MCF 10A (cell line): ENCODE data around the gene ZIC5. TPM values are rescaled to one million over a fixed set of nuclear protein-coding genes. Genes with fewer than 3 reads are reported as not detected.
"Not testable (repeated sequence)": the region's sequence is repeated elsewhere in the genome, so short reads cannot be mapped to it uniquely, and the experiment has no call there.

ENCODE experiments used
- BruUV-seq: library from RNA; stranded (reverse); fragments of 400-500 nt; replicated peaks from 2 replicates; lab custom pipeline; 2021; lab: Mats Ljungman, UMichigan
- CTCF ChIA-PET: fragments of 300-600 bp; sonication (Branson Sonifier 250); formaldehyde crosslinking; extraction: SDS; loops from one replicate; lab custom pipeline; 2021; ENCODE audit warnings: antibody characterized with exemption, inconsistent platforms; lab: Yijun Ruan, JAX
- POLR2A ChIA-PET: fragments of 300-600, 350-650 bp; sonication (Branson Sonifier 250); formaldehyde crosslinking; extraction: SDS; loops from one replicate; lab custom pipeline; 2020; ENCODE audit warnings: antibody characterized with exemption, inconsistent platforms; lab: Yijun Ruan, JAX
- DNase-seq: peaks from one replicate; pipeline ENCODE4 v3.0.0-alpha.2; 2018; ENCODE audit not compliant: unreplicated experiment
- H3K27ac Mint-ChIP-seq: one replicate; pipeline ENCODE4 v1.8.0; 2022; ENCODE audit warnings: mild to moderate bottlenecking, low read depth, mixed read lengths; ENCODE audit not compliant: unreplicated experiment
- H3K27me3 Mint-ChIP-seq: one replicate; pipeline ENCODE4 v1.8.0; 2022; ENCODE audit warnings: mixed read lengths; ENCODE audit not compliant: insufficient read depth, unreplicated experiment
- H3K36me3 Mint-ChIP-seq: one replicate; pipeline ENCODE4 v1.8.0; 2022; ENCODE audit warnings: mild to moderate bottlenecking, moderate library complexity, mixed read lengths; ENCODE audit not compliant: insufficient read depth, unreplicated experiment
- H3K4me1 Mint-ChIP-seq: one replicate; pipeline ENCODE4 v1.8.0; 2022; ENCODE audit warnings: mixed read lengths; ENCODE audit not compliant: insufficient read depth, unreplicated experiment
- H3K4me3 Mint-ChIP-seq: one replicate; pipeline ENCODE4 v1.8.0; 2022; ENCODE audit warnings: mild to moderate bottlenecking, moderate library complexity, mixed read lengths; ENCODE audit not compliant: unreplicated experiment
- H3K9me3 Mint-ChIP-seq: one replicate; pipeline ENCODE4 v1.8.0; 2022; ENCODE audit warnings: mixed read lengths; ENCODE audit not compliant: unreplicated experiment
- intact Hi-C: fragments of 100-400 bp; cut with micrococcal nuclease; formaldehyde crosslinking; loops from 2 replicates; pipeline ENCODE4 v1.14.1; 2022
- total RNA-seq: library from RNA; stranded (reverse); gene quantifications from 2 replicates; pipeline ENCODE4 v1.2.3, GENCODE V29; 2022
- TF ChIP-seq, protein P1 (sequence below): fragments of 200-600 bp; IDR thresholded peaks from one replicate; pipeline ENCODE4 v1.8.0; 2022; ENCODE audit warnings: antibody characterized with exemption, mild to moderate bottlenecking; ENCODE audit not compliant: unreplicated experiment

Gene ZIC5
- total RNA-seq, 1 experiment from 2014 or later: not detected

DNA sequence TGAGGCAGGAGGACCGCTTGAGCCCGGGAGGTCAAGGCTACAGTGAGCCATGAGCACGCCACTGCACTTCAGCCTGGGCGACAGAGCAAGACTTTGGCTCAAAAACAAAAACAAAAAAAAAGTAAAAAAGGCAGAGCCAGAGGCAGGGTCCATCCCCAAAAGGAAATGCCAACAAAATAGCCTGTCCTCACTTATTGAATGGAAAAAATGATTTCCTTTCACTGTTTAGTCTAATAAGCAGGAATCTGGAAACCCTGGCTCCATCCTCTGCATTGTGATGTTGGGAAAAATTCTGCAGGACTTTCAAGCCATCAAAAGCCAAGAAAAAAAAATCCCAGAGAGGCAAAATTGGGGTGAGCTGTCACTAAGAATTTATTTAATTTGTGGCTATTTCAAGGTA is 23.2 kb downstream of the ZIC5 start:
- Mint-ChIP-seq H3K27ac (no peak overlapping the region), H3K9me3 (no peaks in the 10 kb centered on the region), H3K27me3 (peaks cover 21% of the 10 kb centered on the region), H3K4me3 (no peak overlapping the region), H3K36me3 (no peaks in the 10 kb centered on the region), H3K4me1 (peaks cover 5% of the 10 kb centered on the region)
- DNase-seq: no peak
- intact Hi-C loops: no loop called here
- no TSS peak for BruUV-seq
- TF ChIP-seq, protein P1, sequence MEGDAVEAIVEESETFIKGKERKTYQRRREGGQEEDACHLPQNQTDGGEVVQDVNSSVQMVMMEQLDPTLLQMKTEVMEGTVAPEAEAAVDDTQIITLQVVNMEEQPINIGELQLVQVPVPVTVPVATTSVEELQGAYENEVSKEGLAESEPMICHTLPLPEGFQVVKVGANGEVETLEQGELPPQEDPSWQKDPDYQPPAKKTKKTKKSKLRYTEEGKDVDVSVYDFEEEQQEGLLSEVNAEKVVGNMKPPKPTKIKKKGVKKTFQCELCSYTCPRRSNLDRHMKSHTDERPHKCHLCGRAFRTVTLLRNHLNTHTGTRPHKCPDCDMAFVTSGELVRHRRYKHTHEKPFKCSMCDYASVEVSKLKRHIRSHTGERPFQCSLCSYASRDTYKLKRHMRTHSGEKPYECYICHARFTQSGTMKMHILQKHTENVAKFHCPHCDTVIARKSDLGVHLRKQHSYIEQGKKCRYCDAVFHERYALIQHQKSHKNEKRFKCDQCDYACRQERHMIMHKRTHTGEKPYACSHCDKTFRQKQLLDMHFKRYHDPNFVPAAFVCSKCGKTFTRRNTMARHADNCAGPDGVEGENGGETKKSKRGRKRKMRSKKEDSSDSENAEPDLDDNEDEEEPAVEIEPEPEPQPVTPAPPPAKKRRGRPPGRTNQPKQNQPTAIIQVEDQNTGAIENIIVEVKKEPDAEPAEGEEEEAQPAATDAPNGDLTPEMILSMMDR: no peak
- ChIA-PET POLR2A (no interaction called here), CTCF (no interaction called here)

DNA sequence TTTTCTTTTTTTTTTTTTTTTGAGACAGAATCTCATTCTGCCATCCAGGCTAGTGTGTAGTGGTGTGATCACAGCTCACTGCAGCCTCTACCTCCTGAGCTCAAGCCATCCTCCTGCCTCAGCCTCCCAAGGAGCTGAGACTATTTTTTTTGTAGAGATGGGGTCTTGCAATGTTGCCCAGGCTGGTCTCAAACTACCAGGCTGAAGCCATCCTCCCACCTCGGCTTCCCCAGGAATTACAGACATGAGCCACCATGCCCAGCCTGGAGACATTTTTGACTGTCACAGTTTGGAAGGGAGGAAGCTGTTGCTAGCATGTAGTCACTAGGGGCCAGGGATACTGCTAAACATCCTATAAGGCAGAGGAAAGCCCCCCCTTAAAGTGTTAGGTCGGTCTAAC is 23.9 kb downstream of the ZIC5 start:
- Mint-ChIP-seq H3K9me3 (no peaks in the 10 kb centered on the region), H3K4me3 (no peak overlapping the region), H3K36me3 (no peaks in the 10 kb centered on the region), H3K4me1 (peaks cover 5% of the 10 kb centered on the region), H3K27me3 (peaks cover 21% of the 10 kb centered on the region), H3K27ac (no peak overlapping the region)
- no TSS peak for BruUV-seq
- CTCF ChIA-PET: no interaction called here
- POLR2A ChIA-PET: no interaction called here
- intact Hi-C loops: no loop called here
- TF ChIP-seq, protein P1: no peak
- no peak for DNase-seq

DNA sequence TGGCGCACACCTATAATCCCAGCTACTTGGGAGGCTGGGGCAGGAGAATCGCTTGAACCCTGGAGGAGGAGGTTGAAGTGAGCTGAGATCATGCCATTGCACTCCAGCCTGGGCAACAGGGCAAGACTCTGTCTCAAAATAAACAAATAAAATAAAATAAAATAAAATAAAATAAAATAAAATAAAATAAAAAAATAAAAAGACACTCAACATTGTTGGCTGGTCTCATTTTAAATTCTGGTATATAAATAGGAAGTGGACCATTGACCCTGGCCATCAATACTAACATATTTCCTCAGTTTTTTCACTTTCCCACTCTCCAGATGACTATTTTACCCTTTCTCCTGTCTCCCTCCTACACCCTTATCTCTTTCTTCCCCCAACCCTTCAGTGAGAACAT is 26.1 kb downstream of the ZIC5 start:
- H3K4me3 Mint-ChIP-seq, DNase-seq, BruUV-seq, H3K36me3 Mint-ChIP-seq, H3K4me1 Mint-ChIP-seq, H3K9me3 Mint-ChIP-seq, intact Hi-C loops, H3K27ac Mint-ChIP-seq: not testable (repeated sequence)
- POLR2A ChIA-PET: interaction anchor here (0.7 kb wide), 1 partner anchor 47 kb away, joined by 3 read pairs; no protein-coding TSS in a partner anchor
- CTCF ChIA-PET: interaction anchor here (0.6 to 1.3 kb wide), 2 partner anchors 128 to 290 kb away, joined by 3 to 4 read pairs; no protein-coding TSS in a partner anchor
- peaks cover 21% of the 10 kb centered on the region for H3K27me3 Mint-ChIP-seq

DNA sequence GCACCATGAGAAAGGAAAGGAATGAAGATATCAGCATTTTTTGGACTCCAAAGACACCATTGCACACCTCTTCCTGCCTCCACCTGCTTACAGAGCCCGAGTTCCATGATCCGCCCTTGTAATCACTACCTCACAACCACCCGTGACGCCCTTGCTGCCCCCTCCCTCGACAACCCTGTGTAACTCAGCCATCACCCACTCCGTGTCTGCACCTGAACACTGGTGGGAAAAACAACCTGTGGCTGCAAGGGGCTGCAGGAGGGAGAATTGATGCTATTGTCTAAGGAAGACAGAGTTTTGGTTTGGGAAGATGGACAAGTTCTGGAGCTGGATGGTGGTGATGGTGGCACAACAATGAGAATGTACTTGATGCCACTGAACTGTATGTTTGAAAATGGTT is 27.0 kb downstream of the ZIC5 start:
- Mint-ChIP-seq H3K27ac (no peak overlapping the region), H3K27me3 (peaks cover 21% of the 10 kb centered on the region), H3K36me3 (no peaks in the 10 kb centered on the region), H3K4me3 (no peak overlapping the region), H3K9me3 (no peaks in the 10 kb centered on the region), H3K4me1 (peaks cover 5% of the 10 kb centered on the region)
- TF ChIP-seq, protein P1: no peak
- DNase-seq: no peak
- BruUV-seq: no TSS peak
- ChIA-PET POLR2A (no interaction called here), CTCF (interaction anchor here (0.6 kb wide), 1 partner anchor 45 kb away, joined by 3 read pairs; no protein-coding TSS in a partner anchor)
- intact Hi-C loops: no loop called here
